ENCODE measurements around the gene OTUB2.

DNA sequence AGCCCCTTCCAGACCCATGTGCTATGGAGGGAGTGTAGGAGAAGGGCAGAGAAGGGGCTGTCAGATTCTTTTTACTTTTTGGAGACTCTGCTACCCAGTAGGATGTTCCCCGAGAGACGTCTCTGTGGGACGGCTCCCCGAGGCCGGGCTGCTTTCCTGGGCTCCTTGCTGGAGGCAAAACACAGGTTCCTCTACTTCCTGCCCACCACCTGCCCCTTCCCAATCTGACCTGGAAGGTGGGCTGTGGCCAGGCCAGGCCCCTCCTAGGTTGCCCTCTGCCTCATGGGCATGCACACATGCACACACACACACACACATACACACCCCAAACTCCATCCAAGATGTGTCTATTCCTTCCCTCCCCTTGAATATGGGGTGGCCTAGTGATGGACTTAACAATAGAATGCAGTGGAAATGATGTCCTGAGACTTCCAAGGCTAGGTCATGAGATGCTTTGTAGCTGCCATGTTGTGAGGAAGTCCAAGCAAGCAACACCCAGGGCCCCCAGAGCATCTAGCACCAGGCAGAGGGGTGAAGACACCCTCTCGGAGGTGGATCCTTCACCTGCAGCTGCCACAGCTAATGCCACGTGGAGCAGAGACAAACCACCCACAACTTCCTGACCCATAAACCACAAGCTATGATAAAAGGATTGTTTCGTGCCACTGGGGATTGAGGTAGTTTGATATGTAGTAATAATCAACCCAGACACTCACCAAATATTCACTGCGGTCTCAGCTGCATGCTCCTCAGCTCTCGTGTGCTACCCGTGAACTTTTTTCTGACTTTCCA is 48.2 kb upstream of the OTUB2 start:
- TF ChIP-seq FOS (IDR thresholded peaks at IDR 0.05; ENCODE audit: borderline replicate concordance, insufficient read depth, low read length) (no peak), CTCF (IDR thresholded peaks at IDR 0.05; ENCODE audit: extremely low read depth in 1 of 2, insufficient read depth in 1 of 2, low read depth in 1 of 2, low read length in 2 of 2) (no peak)
